Measurements from ENCODE around the gene FAM163B.

The FAM163B gene

DNA sequence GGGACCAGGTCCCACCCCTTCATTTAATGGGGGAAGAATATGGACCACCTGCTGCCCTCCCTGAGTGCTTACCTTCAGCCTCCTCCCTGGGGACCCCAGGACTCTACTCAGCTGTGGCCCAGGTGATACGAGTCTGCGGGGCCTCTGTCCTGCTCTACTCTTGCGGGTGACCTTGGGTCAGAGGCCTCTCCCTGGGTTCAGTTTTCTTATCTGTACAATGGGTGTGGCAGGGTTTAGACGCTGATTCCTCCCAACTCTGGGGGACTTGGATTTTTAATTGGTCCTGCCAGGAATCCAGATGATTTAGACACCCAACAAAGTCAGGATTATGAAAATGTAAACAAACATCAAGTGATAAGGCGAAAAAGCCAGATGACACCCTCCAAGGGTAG lies 25.0 kb downstream of the FAM163B start:
- no peak overlapping the region for H3K4me3 ChIP-seq (ENCODE audit: low read depth, low read length)
- TF ChIP-seq, protein P1, sequence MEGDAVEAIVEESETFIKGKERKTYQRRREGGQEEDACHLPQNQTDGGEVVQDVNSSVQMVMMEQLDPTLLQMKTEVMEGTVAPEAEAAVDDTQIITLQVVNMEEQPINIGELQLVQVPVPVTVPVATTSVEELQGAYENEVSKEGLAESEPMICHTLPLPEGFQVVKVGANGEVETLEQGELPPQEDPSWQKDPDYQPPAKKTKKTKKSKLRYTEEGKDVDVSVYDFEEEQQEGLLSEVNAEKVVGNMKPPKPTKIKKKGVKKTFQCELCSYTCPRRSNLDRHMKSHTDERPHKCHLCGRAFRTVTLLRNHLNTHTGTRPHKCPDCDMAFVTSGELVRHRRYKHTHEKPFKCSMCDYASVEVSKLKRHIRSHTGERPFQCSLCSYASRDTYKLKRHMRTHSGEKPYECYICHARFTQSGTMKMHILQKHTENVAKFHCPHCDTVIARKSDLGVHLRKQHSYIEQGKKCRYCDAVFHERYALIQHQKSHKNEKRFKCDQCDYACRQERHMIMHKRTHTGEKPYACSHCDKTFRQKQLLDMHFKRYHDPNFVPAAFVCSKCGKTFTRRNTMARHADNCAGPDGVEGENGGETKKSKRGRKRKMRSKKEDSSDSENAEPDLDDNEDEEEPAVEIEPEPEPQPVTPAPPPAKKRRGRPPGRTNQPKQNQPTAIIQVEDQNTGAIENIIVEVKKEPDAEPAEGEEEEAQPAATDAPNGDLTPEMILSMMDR (IDR thresholded peaks at IDR 0.05; ENCODE audit: control insufficient read depth, extremely low read depth, insufficient read depth), result no peak
- DNase-seq (ENCODE audit: low read depth), result no peak

DNA sequence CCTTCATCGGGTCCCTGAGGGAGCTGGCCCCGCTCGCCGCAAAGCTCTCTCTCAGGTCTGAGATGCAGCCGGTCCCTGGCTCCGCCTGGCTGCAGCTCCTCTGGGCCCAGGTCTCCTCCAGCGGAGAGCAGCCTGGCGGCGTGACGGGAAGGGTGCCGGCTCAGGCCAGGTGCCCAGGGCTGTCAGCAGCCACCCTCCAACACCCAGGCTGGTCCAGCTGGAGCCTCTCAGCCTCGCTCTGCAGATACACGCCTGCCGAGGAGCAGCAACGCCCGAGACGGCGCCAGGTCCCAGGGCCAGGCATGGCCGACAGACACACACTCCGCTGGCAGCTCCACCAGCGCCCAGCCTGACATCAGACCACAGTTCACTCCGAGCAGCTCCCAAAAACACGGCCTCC lies 25.6 kb downstream of the FAM163B start:
- DNase-seq (ENCODE audit: low read depth), result no peak
- TF ChIP-seq, protein P1 (IDR thresholded peaks at IDR 0.05; ENCODE audit: control insufficient read depth, extremely low read depth, insufficient read depth), result no peak
- H3K4me3 ChIP-seq (ENCODE audit: low read depth, low read length), result no peak overlapping the region

DNA sequence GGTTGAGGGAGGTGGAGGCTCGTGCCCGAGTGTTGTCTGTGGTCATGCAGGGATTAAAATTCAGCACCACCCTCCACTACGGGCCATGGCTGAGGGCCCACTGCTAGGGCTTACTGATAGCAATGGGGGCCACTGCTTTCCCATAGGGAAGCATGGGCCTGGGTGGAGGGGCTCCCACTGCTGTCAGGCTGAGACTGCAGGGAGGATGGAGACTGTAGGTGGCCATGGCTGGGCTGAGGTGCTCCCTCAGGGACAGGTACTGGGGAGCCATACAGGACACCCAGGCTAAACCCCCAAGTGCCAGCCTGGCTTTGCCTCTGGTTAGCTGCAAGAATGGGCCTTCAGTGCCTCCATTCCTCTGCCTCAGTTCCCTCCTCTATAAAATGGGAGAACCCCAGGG lies 26.1 kb downstream of the FAM163B start:
- TF ChIP-seq, protein P1 (IDR thresholded peaks at IDR 0.05; ENCODE audit: control insufficient read depth, extremely low read depth, insufficient read depth), result no peak
- no peak overlapping the region for H3K4me3 ChIP-seq (ENCODE audit: low read depth, low read length)
- DNase-seq (ENCODE audit: low read depth), result no peak

DNA sequence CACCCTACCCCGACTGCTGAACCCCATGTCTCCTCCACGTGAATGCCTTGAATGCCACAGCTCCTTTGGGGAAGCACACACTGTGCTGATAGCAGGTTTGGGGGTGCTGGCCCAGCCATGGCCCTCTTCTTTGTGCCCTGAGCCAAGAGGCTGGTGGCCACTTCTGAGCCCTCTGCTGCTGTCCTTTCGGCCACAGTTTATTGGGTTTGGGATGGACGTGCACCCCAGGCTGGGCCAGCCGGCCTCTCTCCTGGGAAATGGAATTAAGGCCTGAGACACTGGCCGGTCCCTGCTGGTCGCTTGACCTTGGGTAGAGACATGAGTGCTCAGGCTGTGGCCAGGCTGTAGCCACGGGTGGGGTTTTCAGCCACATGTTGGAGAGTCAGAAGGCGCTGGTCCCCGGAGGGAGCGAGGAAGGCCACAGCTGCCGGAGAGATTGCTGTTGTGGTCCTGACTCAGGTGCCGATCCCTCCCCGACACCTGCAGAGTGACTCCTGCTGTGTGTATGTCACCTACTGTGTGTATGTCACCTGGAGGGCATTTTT lies 26.6 kb downstream of the FAM163B start:
- no peak overlapping the region for H3K4me3 ChIP-seq (ENCODE audit: low read depth, low read length)
- TF ChIP-seq, protein P1 (IDR thresholded peaks at IDR 0.05; ENCODE audit: control insufficient read depth, extremely low read depth, insufficient read depth), result no peak

DNA sequence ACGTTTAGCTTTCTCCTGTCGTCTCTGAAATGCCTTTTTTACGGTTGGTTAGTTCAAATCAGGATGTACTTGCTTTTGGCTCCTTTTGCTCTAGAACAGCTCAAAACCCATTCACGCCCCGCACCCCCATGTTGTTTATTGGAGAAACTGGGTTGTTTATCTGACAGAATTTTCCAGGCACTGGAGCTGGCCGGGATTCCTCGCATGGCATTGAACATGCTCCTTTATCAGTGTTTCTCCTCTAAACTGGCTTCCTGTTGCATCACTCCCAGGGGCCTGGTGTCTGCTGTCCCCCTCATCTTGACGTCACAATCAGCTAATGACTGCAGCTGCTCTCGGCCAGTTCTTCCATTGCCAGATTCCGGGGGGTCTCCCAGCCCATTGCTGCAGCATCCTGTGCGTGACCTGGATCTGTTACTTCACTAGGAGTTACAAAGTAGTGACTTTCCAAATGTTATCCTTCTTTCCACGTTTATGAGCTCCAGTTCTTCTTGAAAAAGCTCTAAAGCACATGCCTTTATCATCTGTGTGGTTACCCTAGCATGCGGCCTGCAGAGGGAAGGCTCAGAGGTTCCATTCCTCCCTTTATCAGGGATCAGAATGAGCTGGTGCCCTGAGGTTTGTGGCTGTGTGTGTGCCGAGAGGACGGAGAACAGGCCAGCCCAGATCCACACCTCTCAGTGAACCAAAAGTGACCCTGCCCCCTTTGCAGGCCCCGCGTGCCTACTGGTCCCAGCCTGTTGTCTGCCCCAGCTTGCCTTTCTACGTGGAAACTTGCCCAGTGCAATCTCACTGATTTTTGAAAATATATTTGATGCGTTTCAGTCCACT lies 27.5 kb downstream of the FAM163B start:
- TF ChIP-seq, protein P1 (IDR thresholded peaks at IDR 0.05; ENCODE audit: control insufficient read depth, extremely low read depth, insufficient read depth), result no peak
- no peak for DNase-seq (ENCODE audit: low read depth)
- H3K4me3 ChIP-seq (ENCODE audit: low read depth, low read length), result no peak overlapping the region

More for the DNA sequence above, 26.6 kb downstream of the FAM163B start:
- DNase-seq (ENCODE audit: low read depth), result no peak

DNA sequence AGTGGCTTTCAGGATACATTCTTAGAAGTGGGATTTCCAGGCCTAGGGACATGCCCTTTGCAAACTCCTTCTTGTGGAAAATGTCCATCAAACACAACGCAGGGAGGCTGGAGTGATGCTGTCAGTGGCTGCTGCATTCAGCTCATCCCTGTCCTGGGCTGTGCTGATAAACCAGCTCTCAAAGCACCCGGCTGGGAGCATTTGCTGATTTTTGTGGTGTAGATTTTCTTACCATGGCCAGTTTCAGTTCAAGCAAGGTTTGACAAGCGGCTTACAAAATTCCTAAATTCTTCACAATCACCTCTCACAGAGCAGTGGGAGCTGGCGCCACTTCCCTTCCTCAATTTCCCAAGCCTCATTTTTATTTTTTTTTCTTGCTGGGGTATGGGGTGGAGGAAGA lies 28.2 kb downstream of the FAM163B start:
- TF ChIP-seq, protein P1 (IDR thresholded peaks at IDR 0.05; ENCODE audit: control insufficient read depth, extremely low read depth, insufficient read depth), result no peak
- H3K4me3 ChIP-seq (ENCODE audit: low read depth, low read length), result no peak overlapping the region
- no peak for DNase-seq (ENCODE audit: low read depth)

DNA sequence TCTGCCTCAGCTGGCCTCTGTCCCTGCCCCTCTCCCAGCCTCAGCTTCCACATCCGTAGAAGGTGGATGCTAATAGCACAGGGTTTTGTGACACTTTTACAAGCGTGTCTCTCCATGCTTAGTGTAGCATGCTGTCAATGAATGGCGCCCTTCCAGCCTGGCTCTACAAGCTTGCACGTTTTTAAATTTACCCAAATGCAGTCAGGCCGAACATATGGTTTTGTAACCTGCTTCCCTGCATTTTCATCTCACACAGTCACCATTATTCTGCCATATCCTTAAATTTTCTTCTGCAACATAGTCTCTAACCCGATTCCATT lies 28.8 kb downstream of the FAM163B start:
- TF ChIP-seq, protein P1 (IDR thresholded peaks at IDR 0.05; ENCODE audit: control insufficient read depth, extremely low read depth, insufficient read depth), result no peak
- DNase-seq (ENCODE audit: low read depth), result no peak
- H3K4me3 ChIP-seq (ENCODE audit: low read depth, low read length), result no peak overlapping the region

All from LNCaP clone FGC (cell line).